ENCODE data around the gene HVCN1.

HVCN1 gene

DNA sequence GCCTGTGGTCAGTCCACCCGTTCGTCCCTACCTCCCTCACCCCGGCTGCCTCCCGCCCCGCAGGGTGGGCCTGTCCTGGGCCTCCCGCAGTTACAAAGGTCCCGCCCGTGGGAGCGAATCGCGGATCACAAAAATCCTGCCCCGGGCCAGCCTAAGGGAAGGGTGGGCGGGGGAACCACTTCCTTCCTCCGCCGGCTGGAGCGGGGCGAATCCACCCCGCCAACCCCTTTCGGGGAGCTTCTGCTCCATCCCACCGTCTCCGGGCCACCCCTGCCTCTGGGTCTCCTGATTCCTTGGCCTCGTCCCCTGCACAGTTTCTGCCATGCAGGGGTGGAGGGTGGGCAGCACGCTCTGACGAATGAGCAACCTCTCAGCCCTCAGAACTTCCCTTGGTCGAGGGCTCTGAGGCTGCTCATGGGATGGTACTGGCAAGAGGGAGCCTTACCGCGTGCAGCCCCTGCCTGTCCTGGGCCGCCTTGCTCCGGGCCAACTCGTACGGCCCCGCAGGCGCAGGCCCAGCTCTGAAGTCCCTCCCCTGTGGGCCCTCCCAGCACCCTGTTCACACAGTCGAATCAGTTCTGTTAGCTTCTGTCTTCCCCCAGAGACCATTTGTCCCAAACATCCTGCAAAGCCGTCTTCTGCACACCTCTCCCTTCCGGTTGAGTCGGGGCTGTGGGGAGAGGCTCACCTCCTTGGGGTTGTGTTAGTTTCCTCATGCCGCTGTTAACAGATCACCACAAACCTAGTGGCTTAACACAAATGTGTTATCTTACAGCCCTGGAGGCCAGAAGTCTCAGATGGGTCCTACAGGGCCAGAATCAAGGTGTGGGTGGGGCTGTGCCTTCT, 589 bp upstream of the HVCN1 start:
- TF ChIP-seq TCF12 (IDR thresholded peaks at IDR 0.05; ENCODE audit: low read depth): no peak
- no peak for TF ChIP-seq EGR1 (IDR thresholded peaks at IDR 0.05)
- no peak for TF ChIP-seq TAF1 (IDR thresholded peaks at IDR 0.05; ENCODE audit: low read depth)
- TF ChIP-seq, protein P1, sequence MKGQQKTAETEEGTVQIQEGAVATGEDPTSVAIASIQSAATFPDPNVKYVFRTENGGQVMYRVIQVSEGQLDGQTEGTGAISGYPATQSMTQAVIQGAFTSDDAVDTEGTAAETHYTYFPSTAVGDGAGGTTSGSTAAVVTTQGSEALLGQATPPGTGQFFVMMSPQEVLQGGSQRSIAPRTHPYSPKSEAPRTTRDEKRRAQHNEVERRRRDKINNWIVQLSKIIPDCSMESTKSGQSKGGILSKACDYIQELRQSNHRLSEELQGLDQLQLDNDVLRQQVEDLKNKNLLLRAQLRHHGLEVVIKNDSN (IDR thresholded peaks at IDR 0.05): no peak
- TF ChIP-seq CREB1 (IDR thresholded peaks at IDR 0.05; ENCODE audit: low read depth): no peak
- TF ChIP-seq CEBPB (IDR thresholded peaks at IDR 0.05): no peak
- TF ChIP-seq, protein P2, sequence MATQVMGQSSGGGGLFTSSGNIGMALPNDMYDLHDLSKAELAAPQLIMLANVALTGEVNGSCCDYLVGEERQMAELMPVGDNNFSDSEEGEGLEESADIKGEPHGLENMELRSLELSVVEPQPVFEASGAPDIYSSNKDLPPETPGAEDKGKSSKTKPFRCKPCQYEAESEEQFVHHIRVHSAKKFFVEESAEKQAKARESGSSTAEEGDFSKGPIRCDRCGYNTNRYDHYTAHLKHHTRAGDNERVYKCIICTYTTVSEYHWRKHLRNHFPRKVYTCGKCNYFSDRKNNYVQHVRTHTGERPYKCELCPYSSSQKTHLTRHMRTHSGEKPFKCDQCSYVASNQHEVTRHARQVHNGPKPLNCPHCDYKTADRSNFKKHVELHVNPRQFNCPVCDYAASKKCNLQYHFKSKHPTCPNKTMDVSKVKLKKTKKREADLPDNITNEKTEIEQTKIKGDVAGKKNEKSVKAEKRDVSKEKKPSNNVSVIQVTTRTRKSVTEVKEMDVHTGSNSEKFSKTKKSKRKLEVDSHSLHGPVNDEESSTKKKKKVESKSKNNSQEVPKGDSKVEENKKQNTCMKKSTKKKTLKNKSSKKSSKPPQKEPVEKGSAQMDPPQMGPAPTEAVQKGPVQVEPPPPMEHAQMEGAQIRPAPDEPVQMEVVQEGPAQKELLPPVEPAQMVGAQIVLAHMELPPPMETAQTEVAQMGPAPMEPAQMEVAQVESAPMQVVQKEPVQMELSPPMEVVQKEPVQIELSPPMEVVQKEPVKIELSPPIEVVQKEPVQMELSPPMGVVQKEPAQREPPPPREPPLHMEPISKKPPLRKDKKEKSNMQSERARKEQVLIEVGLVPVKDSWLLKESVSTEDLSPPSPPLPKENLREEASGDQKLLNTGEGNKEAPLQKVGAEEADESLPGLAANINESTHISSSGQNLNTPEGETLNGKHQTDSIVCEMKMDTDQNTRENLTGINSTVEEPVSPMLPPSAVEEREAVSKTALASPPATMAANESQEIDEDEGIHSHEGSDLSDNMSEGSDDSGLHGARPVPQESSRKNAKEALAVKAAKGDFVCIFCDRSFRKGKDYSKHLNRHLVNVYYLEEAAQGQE (IDR thresholded peaks at IDR 0.05; ENCODE audit: low read depth): no peak
- TF ChIP-seq YY1 (IDR thresholded peaks at IDR 0.05; ENCODE audit: low read depth): no peak
- no peak for TF ChIP-seq FOXM1 (IDR thresholded peaks at IDR 0.05; ENCODE audit: borderline replicate concordance, low read depth)
- TF ChIP-seq RAD21 (IDR thresholded peaks at IDR 0.05; ENCODE audit: low read depth): no peak
- no peak for TF ChIP-seq MAX (IDR thresholded peaks at IDR 0.05)
- no peak for TF ChIP-seq TEAD4 (IDR thresholded peaks at IDR 0.05)
- TF ChIP-seq NFIC (IDR thresholded peaks at IDR 0.05): no peak

DNA sequence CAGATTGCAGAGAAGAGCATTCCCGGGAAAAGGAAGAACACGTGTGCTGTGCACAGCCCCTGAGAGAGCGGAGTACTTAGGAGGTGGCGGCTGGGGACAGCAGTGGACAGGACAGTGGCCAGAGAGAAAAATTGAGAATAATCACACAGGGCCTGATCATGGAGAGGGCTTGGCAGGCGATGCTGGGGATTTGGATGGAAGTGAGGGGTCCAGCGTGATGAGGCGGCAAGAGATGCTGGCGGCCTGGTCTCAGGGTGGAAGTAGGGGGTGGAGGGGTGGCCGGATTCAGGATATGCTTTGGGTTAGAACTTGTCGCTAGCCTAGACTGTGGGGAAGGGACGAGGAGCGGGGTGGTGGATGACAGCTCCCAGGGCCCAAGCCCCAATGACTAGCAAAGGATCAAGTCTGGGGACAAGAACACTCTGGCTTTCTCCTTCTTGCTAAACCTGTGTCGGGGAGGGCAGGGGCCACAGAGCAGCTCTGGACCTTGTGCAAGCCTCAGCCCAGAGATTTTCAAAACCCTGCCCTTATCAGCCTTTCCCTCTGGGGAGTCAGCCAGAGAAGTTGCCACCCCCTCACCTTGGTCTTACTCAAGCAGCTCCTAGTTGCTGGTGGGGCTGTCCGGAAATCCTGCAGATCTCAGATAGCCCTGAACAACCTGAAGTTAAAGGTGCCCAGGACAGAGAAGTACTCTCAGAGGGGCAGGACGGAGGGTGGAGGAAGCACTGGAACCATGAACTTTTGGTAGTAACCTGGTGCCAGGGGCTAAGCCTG, 1.3 kb downstream of the HVCN1 start:
- TF ChIP-seq, protein P2 (IDR thresholded peaks at IDR 0.05; ENCODE audit: low read depth): no peak
- TF ChIP-seq TCF12 (IDR thresholded peaks at IDR 0.05; ENCODE audit: low read depth) (no peak), RAD21 (IDR thresholded peaks at IDR 0.05; ENCODE audit: low read depth) (no peak)
- TF ChIP-seq, protein P1 (IDR thresholded peaks at IDR 0.05): no peak

- TF ChIP-seq, protein P2 (IDR thresholded peaks at IDR 0.05; ENCODE audit: low read depth): no peak
- TF ChIP-seq EGR1 (IDR thresholded peaks at IDR 0.05) (no peak), YY1 (IDR thresholded peaks at IDR 0.05; ENCODE audit: low read depth) (no peak), TAF1 (IDR thresholded peaks at IDR 0.05; ENCODE audit: low read depth) (no peak), TCF12 (IDR thresholded peaks at IDR 0.05; ENCODE audit: low read depth) (no peak)
Observed at GRCh38 chr12:110686294-110686903, 2.5 kb downstream of the HVCN1 start.

DNA sequence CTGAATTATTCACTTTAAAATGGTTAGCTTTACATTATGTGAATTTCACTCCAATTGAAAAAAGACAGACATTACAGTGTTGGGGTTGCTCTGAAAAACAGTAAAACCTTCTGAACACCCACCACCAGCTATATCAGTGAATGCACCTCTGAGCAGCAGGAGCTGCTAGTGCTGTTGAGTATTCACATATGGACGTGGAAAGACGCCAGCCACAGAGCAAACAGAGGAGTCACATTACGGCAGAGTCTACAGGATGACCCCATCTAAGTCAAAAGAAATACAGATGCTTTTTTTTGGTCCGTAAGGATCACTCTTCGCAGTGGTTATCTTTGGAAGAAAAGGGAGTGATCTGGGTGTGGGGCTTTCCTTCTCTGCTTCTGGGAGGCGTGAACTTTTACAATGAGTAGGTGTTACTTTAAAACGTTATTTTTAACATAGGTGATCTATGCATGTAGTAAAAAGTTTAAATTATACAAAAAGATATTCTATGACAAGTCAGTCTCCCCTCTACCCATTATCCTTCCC, 4.5 kb downstream of the HVCN1 start:
- no peak for TF ChIP-seq CEBPB (IDR thresholded peaks at IDR 0.05)
- TF ChIP-seq, protein P1 (IDR thresholded peaks at IDR 0.05): no peak
- TF ChIP-seq, protein P2 (IDR thresholded peaks at IDR 0.05; ENCODE audit: low read depth): no peak
- no peak for TF ChIP-seq ZBTB7A (IDR thresholded peaks at IDR 0.05; ENCODE audit: low read depth)
- no peak for TF ChIP-seq EP300 (IDR thresholded peaks at IDR 0.05; ENCODE audit: borderline replicate concordance)
- no peak for TF ChIP-seq FOXM1 (IDR thresholded peaks at IDR 0.05; ENCODE audit: borderline replicate concordance, low read depth)
- no peak for TF ChIP-seq EGR1 (IDR thresholded peaks at IDR 0.05)
- no peak for TF ChIP-seq MAX (IDR thresholded peaks at IDR 0.05)
- TF ChIP-seq CREB1 (IDR thresholded peaks at IDR 0.05; ENCODE audit: low read depth): no peak
- TF ChIP-seq TEAD4 (IDR thresholded peaks at IDR 0.05): no peak

Measured in Ishikawa (cell line).